HUES64 (cell line): ENCODE measurements around the gene PLPP3.
A peak's percentile ranks its signal among the peaks of the same experiment; 100 is the strongest.

Experiments
- H3K27ac ChIP-seq: 2 replicates; pipeline ENCODE4 v1.7.0; 2013; ENCODE audit warnings: low read depth, low read length, inconsistent platforms
- H3K27me3 ChIP-seq: 2 replicates; pipeline ENCODE4 v1.6.1; 2013; ENCODE audit warnings: mild to moderate bottlenecking, low read length; ENCODE audit not compliant: insufficient read depth
- H3K36me3 ChIP-seq: 2 replicates; pipeline ENCODE4 v1.6.1; 2013; ENCODE audit warnings: mild to moderate bottlenecking, low read length; ENCODE audit not compliant: insufficient read depth
- H3K4me1 ChIP-seq: 2 replicates; pipeline ENCODE4 v1.6.1; 2013; ENCODE audit warnings: mild to moderate bottlenecking, low read length, moderate library complexity; ENCODE audit not compliant: insufficient read depth
- H3K4me3 ChIP-seq: 2 replicates; pipeline ENCODE4 v1.5.1; 2013; ENCODE audit warnings: mild to moderate bottlenecking, low read length, moderate library complexity
- H3K9ac ChIP-seq: 2 replicates; pipeline ENCODE4 v1.6.1; 2013; ENCODE audit warnings: mild to moderate bottlenecking, low read depth, low read length
- H3K9me3 ChIP-seq: 2 replicates; pipeline ENCODE4 v1.6.1; 2013; ENCODE audit warnings: low read depth, low read length; ENCODE audit not compliant: insufficient read depth
- WGBS: fragments of 150-250, 120-280 bp; methylation state at CpG from one replicate; pipeline ENCODE4 v1.1.7; 2013; ENCODE audit warnings: missing lambda C conversion rate; 5-methylcytosine and 5-hydroxymethylcytosine counted together

PLPP3 gene

DNA sequence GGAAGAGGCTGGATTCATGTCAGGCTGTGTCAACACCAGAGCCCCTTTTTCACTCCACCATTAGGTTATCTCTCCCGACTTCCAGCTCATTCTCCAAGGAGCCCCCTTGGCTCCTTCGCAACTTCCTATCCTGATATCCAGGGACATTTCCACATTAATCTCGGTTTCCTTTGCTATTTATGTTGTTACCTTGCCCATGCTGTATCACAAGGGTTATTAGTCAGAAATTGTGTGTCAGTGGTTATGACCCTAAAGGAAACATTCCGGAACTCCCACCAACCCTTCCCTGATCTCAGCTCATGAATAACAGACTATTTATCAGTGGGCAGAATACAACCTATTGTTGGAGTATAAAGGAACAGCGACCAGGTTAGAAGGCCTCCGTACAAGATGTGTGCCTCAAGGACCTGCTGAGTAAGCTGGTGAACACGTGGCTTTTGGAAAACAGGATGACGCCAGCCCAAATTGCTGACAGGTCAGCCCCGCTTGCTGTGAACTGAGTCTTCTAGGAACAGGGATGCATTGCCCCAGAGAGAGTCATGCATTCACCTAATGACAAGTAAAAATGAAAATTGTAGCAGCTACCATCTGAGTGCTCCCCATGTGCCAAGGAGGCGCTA, 121.5 kb downstream of the PLPP3 start:
- no peaks in the 10 kb centered on the region for H3K9me3 ChIP-seq
- H3K36me3 ChIP-seq: no peaks in the 10 kb centered on the region
- no peak overlapping the region for H3K4me3 ChIP-seq
- no peak overlapping the region for H3K27ac ChIP-seq
- no peak overlapping the region for H3K9ac ChIP-seq
- WGBS: 93% methylated on average over 10 of the region's 10 CpGs
- H3K4me1 ChIP-seq: peaks cover 15% of the 10 kb centered on the region
- no peaks in the 10 kb centered on the region for H3K27me3 ChIP-seq

DNA sequence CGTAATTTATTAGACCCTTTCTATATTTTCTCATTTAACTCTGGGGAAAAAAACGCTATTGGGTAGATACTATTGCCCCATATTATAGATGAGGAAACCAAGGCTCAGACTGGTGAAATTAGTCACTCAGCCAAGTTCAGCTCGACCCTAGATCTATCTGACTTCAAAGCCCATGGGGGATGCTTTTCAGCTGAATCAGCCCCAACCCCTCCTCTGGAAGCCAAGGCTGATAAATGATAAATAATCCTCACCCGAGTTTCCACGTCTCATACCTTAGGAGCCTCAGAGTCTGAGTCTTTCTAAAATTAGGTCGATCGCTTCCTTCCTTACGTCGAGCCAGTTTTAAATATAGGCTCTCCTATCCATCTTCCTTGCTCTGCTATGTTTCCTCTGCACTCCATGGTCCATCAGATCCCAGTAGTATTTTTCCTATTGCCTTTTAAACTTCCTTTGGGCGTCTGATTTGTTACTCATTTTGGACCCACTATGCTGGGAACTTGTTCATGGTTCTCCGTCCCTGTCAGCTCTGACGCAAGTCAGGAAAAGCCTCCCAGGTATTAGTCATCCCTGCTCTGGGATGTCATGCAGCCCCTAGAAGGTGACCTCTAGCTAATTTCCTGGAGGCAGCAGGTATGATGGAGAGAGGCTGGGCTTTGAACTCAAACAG, 122.8 kb downstream of the PLPP3 start:
- Histone ChIP-seq H3K27me3 (no peaks in the 10 kb centered on the region), H3K4me1 (peaks cover 28% of the 10 kb centered on the region), H3K27ac (no peak overlapping the region), H3K9me3 (no peaks in the 10 kb centered on the region), H3K9ac (no peak overlapping the region), H3K36me3 (no peaks in the 10 kb centered on the region), H3K4me3 (no peak overlapping the region)
- 84% methylated on average over 12 of the region's 12 CpGs for WGBS

DNA sequence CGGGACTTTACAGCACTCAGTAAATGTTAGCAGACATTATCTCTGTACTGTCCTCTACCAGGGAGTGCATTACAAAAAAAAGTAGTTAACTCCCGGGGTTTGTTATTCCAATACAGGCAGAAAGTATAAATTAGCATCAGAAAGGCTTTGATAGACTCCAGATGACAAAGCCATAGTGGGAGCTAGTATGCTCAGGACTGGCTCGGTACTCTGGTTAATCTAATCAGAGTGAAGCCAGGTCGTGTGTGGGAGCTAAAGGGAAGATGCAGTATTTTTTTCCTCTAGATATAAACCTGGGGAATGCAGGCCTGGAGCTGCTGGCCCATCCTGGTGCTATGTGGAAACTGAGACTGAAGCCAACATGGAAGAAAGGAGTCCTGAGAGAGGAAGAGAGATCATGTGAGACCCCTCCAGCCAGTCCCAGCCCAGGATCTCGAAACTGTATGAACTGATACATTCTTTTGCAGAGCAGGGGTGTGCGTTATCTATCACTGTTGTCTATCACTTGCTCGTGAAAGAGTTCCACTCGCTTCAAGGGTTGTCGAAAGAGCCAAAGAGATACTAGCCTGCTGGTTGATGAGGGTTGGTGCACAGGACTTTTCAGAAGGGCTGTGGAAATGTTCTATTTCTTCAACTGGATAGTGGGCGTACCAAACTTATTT, 125.8 kb downstream of the PLPP3 start:
- H3K27me3 ChIP-seq: no peaks in the 10 kb centered on the region
- no peaks in the 10 kb centered on the region for H3K9me3 ChIP-seq
- H3K36me3 ChIP-seq: no peaks in the 10 kb centered on the region
- H3K4me1 ChIP-seq: peaks cover 40% of the 10 kb centered on the region
- H3K9ac ChIP-seq: peak overlapping the region; percentile 5; the same call in 1 of the 2 replicates
- 41% methylated on average over 9 of the region's 10 CpGs for WGBS
- peak overlapping the region; percentile 19; the same call in 1 of the 2 replicates for H3K4me3 ChIP-seq
- peak overlapping the region; percentile 41; the same call in 1 of the 2 replicates for H3K27ac ChIP-seq

DNA sequence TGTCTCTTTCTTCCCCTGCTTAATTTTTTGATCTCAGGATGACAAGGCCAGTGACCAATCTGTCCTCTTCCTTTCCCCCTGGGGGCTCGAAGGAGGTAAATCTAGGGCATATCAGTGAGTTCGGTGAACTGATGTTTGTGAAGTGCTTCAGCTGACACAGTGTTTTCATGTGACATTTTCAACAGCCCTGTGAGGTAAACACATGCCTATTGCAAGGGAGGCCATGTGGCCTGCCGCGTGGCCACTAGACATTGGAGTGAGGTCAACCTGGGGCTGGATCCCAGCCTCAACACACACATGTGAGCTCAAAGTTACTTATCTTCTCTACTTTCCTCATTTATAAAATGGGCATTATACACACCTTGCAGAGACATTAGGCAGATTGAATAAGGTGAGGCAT, 126.3 kb downstream of the PLPP3 start:
- Histone ChIP-seq H3K4me3 (no peak overlapping the region), H3K4me1 (peaks cover 40% of the 10 kb centered on the region), H3K36me3 (no peaks in the 10 kb centered on the region), H3K27me3 (no peaks in the 10 kb centered on the region), H3K9me3 (no peaks in the 10 kb centered on the region), H3K27ac (peak overlapping the region; percentile 41; the same call in 1 of the 2 replicates), H3K9ac (no peak overlapping the region)
- 46% methylated on average over 4 of the region's 4 CpGs for WGBS

DNA sequence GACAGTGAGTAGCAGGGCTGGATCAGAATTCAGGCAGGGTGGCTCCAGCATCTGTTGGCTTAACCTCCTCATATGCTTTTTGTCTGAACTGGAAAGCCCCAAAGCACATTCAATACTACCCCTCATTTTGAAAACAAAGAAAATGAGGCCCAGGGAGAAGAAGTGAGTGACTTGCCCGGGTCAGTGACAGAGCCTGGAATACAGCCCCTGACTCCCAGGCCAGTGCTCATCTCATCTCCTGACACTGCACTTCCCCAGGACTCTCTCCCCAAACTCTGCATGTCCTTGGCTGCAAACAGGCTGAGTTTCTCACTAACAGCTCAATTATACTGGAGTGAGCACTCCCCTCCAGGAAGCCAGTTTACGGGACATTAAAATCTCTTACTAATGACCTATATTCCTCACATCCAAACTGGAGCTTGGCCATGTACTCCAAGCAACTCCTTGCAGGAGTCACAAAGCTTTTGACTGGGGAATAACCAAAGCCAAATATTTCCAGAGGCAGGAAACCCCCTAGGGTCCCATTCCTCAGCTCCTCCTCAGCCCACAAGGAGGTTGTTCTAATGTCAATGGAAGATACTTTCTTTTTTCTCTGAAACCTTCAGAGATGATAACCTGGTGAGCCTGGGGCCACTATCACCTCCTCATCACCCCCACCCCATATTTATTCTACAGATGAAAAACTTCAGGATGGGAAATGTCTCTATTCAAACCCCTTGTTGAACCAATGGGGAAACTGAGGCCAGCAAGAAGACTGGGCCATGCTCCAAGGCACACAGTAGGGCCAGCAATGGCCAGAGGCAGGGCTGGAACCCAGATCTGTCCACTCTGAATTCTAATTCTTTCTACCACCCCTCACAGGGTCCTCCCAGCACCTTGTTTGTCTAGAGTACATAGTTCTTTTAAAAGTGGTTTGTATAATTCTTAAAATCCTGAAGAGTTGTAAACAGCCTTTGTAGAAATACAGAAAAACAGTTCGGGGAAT, 127.0 kb downstream of the PLPP3 start:
- Histone ChIP-seq H3K9ac (no peak overlapping the region), H3K27ac (peak overlapping the region; percentile 41; the same call in 1 of the 2 replicates), H3K4me3 (no peak overlapping the region), H3K36me3 (no peaks in the 10 kb centered on the region), H3K27me3 (no peaks in the 10 kb centered on the region), H3K9me3 (no peaks in the 10 kb centered on the region), H3K4me1 (peaks cover 40% of the 10 kb centered on the region)
- 51% methylated on average over 3 of the region's 3 CpGs for WGBS

DNA sequence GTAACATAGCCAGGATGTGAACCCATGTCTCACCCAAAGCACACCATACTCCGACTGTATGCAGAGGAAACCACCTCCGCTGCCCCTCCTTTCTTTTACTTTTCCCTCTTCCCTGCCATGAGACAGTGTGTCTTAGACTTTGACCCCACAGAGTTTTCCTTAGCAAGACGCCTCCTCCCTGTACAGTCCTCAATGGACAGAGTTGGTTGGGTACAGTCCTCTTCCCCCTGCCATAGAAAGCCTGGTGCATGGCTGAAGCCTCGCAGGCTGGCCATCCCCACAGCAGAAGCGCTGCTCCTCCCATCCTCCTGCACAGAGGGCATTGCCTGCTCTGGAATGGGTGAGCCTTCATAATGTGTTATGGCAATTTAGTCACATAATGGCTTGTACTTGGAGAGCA, 127.9 kb downstream of the PLPP3 start:
- Histone ChIP-seq H3K9ac (no peak overlapping the region), H3K4me1 (peaks cover 35% of the 10 kb centered on the region), H3K4me3 (no peak overlapping the region), H3K27me3 (no peaks in the 10 kb centered on the region), H3K27ac (no peak overlapping the region), H3K36me3 (no peaks in the 10 kb centered on the region), H3K9me3 (no peaks in the 10 kb centered on the region)
- 83% methylated on average over 5 of the region's 5 CpGs for WGBS

DNA sequence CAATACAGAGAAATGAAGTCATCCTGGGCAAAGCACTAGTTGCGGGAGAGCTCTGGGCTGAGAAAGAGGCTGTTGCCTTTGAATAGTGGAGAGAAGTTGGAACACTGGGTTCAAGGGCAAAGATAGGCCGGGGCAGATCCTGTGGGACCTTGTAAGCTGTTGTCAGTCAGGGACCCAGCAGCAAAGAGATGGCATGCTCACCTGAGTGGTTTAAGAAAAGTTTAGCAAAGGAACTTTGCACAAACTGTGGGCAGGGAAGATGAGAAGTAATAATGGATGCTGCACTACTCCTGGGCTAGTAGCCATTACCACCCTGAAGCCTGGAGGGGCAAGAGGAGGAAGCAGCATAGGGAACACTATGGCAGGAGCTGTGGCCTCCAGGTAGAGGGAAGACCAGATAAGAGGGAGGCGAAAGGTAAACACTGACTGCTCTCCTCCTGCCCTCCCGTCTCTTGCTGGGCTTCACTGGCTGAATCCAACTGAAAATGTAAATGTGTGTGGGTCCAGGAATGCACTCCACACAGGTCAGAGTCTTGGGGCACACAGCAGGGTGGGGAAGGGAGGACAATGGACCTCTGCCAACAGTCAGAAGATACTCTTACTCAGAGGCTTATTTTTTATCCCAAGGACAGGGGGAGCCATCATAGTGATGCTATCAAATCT, 129.2 kb downstream of the PLPP3 start:
- H3K27ac ChIP-seq: no peak overlapping the region
- no peak overlapping the region for H3K9ac ChIP-seq
- WGBS: 58% methylated on average over 4 of the region's 4 CpGs
- no peaks in the 10 kb centered on the region for H3K9me3 ChIP-seq
- no peak overlapping the region for H3K4me3 ChIP-seq
- H3K36me3 ChIP-seq: no peaks in the 10 kb centered on the region
- H3K4me1 ChIP-seq: peaks cover 35% of the 10 kb centered on the region
- H3K27me3 ChIP-seq: no peaks in the 10 kb centered on the region

DNA sequence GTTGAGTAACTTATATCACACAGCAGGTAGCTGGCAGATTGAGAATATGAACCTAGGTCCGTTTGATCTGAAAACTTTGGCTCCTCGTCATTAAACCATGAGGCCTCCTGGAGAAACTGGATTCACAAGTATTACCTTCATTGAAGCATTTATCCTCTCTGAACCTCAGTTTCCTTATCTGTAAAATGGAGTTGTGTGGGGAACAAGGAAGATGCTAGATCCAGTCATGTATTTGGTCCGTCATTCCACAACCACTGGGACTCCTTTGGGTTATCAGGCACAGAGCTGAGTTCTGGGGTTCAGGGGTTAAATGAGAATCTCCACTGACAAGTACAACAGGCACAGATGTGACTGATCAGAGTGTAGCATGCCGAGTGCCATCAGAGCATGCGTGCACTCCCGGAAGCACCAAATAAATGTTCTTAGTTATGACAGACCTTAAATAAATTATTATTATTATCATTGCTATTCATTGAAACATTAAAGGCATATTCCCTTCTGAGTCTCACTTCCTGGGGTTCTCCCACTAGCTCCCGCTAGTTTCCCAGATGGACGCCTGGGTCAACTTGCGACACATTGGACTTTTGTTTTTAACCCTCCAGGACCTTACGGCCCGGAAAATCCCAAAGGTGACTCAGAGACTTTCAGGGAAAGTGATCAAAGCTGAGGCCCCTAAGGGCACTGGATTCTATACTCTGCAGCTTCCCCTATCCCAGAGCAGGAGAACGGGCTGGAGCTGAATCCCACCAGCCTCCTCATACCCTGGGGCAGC, 130.6 kb downstream of the PLPP3 start:
- WGBS: 91% methylated on average over 11 of the region's 12 CpGs
- Histone ChIP-seq H3K27ac (no peak overlapping the region), H3K4me3 (no peak overlapping the region), H3K27me3 (no peaks in the 10 kb centered on the region), H3K4me1 (peaks cover 33% of the 10 kb centered on the region), H3K9ac (no peak overlapping the region), H3K36me3 (no peaks in the 10 kb centered on the region), H3K9me3 (no peaks in the 10 kb centered on the region)

DNA sequence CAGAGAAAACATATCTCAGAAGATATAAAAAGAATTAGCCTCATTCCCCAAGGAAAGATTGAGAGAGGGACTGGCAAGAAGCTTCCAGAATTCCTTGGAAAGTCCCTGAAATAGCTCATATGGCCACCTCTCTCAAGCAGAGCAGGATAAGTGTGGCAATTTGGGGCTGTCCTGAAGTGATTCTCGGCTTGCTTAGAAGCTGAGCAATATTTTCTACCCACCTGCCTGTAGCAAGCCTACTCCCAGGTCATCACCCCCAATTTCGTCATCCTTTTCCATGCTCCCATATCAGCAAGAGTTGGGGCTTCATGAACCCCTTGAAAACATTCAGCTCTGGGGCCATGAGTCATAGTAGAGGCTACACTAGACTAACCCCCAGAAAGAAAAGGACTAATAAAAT, 131.5 kb downstream of the PLPP3 start:
- Histone ChIP-seq H3K9me3 (no peaks in the 10 kb centered on the region), H3K9ac (no peak overlapping the region), H3K27me3 (no peaks in the 10 kb centered on the region), H3K27ac (no peak overlapping the region), H3K4me1 (peaks cover 25% of the 10 kb centered on the region), H3K36me3 (no peaks in the 10 kb centered on the region), H3K4me3 (no peak overlapping the region)
- WGBS: 90% methylated on average over 2 of the region's 2 CpGs

DNA sequence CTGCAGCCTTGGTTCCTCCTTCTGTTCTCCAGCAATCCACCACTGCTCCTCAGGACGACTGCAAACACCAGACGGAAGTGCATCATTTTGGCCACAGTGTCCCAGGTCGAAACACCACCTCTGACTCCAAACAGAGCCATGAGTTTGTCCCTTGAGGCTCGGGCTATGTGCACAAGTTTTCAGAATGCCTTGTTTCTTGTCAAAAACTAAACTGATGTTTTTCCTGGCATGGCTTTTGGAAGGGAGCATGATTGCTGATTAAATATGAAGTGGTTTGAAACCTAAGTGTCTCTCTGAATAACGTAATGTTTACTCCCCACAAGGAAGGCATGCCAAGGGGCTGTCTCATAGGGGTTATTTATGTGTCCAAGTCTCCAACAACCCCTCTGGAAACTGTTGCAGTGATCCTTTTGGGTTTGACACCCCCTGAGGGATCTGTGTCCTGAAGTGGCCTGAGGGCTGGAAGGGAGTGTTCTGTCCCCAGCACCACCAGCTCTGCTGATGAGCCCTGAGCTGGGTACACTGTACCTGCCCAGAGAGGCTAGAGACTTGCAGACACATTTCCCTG, 132.7 kb downstream of the PLPP3 start:
- Histone ChIP-seq H3K4me3 (no peak overlapping the region), H3K27ac (no peak overlapping the region), H3K36me3 (no peaks in the 10 kb centered on the region), H3K9me3 (no peaks in the 10 kb centered on the region), H3K27me3 (no peaks in the 10 kb centered on the region), H3K4me1 (peaks cover 13% of the 10 kb centered on the region; the same call in 1 of the 2 replicates), H3K9ac (no peak overlapping the region)
- 81% methylated on average over 5 of the region's 5 CpGs for WGBS
